AML-193 (cell line): ENCODE measurements around the gene PPM1B.
A peak's percentile ranks its signal among the peaks of the same experiment; 100 is the strongest.
"Not testable (repeated sequence)": the region's sequence is repeated elsewhere in the genome, so short reads cannot be mapped to it uniquely, and the experiment has no call there.

ENCODE experiments used
- DNase-seq, 2 experiments: peaks; one replicate each; lab custom pipeline; 2025; lab: John Stamatoyannopoulos, UW

PPM1B gene

GRCh38 chr2:44163777-44164176 lies 4.9 kb upstream of the PPM1B start:
- DNase-seq = peak; percentile 48 to 56

- no peak for DNase-seq
Observed at GRCh38 chr2:44164617-44165016, 4.1 kb upstream of the PPM1B start.

GRCh38 chr2:44166096-44166495 lies 2.6 kb upstream of the PPM1B start:
- no peak for DNase-seq

- DNase-seq = no peak
Observed at GRCh38 chr2:44167311-44167907, 1.3 kb upstream of the PPM1B start.

- DNase-seq = peak; percentile 98 to 99
Observed at GRCh38 chr2:44167908-44168680, 581 bp upstream of the PPM1B start.

- peak; percentile 70 to 81 for DNase-seq
Observed at GRCh38 chr2:44169155-44169898, 652 bp downstream of the PPM1B start.

- DNase-seq = peak; percentile 16 to 31
Observed at GRCh38 chr2:44170311-44170717, 1.6 kb downstream of the PPM1B start.

- no peak for DNase-seq
Observed at GRCh38 chr2:44171018-44171417, 2.3 kb downstream of the PPM1B start.

GRCh38 chr2:44171442-44171841 lies 2.8 kb downstream of the PPM1B start:
- DNase-seq = not testable (repeated sequence)

GRCh38 chr2:44172576-44172975 lies 3.9 kb downstream of the PPM1B start:
- DNase-seq = no peak

GRCh38 chr2:44178950-44179349 lies 10.3 kb downstream of the PPM1B start:
- no peak for DNase-seq

- no peak for DNase-seq
Observed at GRCh38 chr2:44181648-44182047, 13.0 kb downstream of the PPM1B start.

GRCh38 chr2:44184106-44184505 lies 15.4 kb downstream of the PPM1B start:
- no peak for DNase-seq

GRCh38 chr2:44186810-44187209 lies 18.1 kb downstream of the PPM1B start:
- DNase-seq = peak; percentile 78 to 80

GRCh38 chr2:44187251-44187650 lies 18.6 kb downstream of the PPM1B start:
- no peak for DNase-seq

GRCh38 chr2:44188696-44189095 lies 20.0 kb downstream of the PPM1B start:
- no peak for DNase-seq

GRCh38 chr2:44189104-44189503 lies 20.4 kb downstream of the PPM1B start:
- DNase-seq = no peak

GRCh38 chr2:44190526-44190925 lies 21.9 kb downstream of the PPM1B start:
- no peak for DNase-seq

GRCh38 chr2:44191739-44192138 lies 23.1 kb downstream of the PPM1B start:
- DNase-seq = no peak

GRCh38 chr2:44192646-44193045 lies 24.0 kb downstream of the PPM1B start:
- DNase-seq = no peak

- no peak for DNase-seq
Observed at GRCh38 chr2:44195714-44196113, 27.0 kb downstream of the PPM1B start.

- no peak for DNase-seq
Observed at GRCh38 chr2:44197816-44198215, 29.1 kb downstream of the PPM1B start.

GRCh38 chr2:44200011-44200410 lies 31.3 kb downstream of the PPM1B start:
- DNase-seq = no peak
